ENCODE measurements around the gene ERH.
"Not testable (repeated sequence)": the region's sequence is repeated elsewhere in the genome, so short reads cannot be mapped to it uniquely, and the experiment has no call there.

The ERH gene

DNA sequence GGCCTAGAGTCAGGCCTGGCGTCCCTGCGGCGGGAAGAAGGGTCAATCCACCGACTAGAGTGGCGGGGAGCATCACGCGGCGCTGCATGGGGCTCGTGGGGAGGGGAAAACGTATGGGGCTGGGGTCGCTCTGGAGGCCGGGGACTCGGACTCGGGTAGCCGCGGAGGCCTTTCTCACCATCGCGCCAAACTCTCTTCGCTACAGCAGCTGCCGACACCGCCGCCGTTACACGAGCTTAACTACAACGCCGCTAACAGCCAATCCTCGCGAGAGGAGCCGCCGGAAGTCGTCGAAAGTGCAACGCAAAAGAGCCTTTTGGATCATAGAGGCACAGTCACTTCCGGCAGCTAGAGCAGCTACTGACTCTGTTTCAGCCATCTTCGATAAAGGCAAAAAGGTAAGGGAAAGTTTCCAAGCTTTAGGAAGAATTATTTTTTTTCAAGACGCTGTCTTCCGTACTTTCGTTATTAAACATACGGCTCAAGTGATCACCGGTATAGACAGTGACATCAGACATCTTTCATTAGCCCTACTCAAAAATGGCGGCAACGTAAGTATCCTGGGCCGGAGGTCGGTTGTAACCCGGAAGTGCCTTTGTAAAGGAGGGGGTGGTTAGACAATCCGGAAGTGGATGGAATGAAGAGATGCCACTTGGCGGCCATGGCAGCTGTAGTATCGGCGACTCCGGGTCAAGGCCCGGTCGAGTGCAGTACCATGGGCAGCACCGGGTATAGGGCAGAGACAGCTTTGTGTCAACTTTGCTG is at the start of gene ERH, which contains the start of gene SLC39A9:
TSS of gene ERH (minus strand) at position 247 of the 765 bp plus-strand sequence. CDS start at position 181, 66 bp downstream.
TSS of gene SLC39A9 (plus strand) at position 640 of the 765 bp plus-strand sequence. CDS start 678 bp downstream, outside the sequence.
- peak; percentile 31 to 97 (median 91) for DNase-seq

DNA sequence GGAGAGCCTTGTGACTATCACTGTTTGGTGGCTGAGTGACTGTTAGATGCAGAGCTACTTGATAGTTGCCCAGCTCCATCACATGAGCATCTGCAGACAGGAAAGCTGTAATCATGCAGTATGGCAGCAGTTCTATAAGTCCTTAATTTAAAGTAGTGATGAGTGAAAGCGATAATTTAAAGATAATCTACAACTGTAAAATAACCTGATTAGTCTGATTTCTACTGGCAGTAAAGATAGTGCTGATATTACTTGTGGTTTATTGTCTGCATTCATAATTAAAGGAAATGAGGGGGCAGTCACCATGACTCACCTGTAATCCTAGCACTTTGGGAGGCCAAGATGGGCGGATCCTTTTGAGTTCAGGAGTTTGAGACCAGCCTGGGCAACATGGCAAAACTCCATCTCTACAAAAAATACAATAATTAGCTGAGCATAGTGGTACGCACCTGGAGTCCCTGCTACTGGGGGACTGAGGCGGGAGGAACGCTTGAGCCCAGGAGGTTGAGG is 45.3 kb upstream of the ERH start:
- no peak for DNase-seq

DNA sequence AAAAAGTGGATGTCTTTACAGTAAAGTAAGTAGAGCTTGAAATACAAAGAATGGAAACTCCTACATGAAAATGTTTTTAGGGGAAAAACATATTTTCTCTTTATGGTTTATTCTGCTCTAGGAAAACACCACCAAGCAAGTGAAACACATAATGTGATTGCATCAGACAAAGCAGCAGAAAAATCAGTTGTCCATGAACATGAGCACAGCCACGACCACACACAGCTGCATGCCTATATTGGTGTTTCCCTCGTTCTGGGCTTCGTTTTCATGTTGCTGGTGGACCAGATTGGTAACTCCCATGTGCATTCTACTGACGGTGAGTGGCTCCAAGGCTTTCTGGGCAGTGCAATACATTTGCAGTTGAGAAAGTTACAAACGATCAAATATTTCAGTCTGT is 43.8 kb upstream of the ERH start:
- no peak for DNase-seq

DNA sequence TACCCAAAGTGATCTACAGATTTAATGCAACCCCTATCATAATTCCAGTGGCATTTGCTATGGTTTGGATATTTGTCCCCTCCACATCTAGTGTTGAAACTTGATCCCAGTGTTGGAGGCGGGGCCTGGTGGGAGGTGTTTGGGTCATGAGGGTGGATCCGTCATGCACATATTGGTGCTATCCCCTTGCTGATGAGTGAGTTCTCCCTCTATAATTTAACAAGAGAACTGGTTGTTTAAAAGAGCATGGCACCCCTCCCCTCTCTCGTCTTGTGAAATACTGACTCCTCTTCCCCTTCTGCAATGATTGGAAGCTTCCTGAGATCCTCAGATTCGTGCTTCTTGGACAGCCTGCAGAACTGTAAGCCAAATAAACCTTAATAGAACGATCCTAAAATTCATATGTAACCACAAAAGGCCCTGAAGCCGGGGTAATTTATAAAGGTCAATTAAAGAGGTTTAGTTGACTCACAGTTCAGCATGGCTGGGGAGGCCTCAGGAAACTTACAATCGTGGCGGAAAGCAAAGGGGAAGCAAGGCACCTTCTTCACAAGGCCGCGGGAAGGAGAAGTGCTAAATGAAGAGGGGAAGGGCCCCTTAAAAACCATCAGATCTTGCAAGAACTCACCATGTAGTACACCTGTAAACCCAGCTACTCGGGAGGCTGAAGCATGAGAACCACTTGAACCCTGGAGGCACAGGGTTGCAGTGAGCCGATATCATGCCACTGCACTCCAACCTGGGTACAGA is 41.6 kb upstream of the ERH start:
- DNase-seq = no peak

DNA sequence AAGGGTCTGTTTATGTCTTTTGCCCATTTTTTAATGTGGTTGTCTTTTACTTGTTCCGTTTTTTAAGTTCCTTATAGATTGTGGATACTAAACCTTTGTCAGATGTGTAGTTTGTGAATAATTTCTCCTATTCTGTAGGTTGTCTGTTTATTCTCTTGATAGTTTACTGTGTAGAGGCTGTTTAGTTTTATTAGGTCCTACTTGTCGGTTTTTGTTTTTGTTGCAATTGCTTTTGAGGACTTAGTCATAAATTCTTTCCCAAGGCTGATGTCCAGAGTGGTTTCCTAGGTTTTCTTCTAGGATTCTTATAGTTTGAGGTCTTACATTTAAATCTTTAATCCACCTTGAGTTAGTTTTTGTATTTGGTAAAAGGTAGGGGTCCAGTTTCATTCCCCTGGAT is 34.3 kb upstream of the ERH start:
- no peak for DNase-seq

DNA sequence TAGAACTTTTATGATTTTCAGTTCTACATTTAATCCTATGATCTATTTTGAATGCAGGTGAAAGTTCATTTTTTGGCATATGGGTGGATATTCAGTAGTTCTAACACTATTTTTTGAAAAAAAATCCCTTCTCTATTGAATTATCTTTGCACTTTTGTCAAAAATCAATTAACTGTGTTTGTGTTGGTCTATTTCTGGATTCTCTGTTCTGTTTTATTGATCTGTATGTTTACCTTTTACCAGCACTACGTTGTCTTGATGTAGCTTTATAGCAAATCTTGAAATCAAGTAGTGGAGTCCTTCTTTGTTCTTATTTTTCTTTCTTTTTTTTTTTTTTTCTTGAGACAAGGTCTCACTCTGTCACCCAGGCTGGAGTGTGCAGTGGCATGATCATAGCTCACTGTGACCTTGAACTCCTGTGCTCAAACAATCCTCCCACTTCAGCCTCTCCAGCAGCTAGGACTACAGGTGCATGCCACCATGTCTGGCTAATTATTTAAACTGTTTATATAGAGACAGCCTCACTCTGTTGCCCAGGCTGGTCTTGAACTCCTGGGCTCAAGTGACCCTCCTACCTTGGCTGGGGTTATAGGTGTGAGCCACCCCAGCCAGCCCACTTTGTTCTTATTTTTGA is 32.3 kb upstream of the ERH start:
- no peak for DNase-seq

DNA sequence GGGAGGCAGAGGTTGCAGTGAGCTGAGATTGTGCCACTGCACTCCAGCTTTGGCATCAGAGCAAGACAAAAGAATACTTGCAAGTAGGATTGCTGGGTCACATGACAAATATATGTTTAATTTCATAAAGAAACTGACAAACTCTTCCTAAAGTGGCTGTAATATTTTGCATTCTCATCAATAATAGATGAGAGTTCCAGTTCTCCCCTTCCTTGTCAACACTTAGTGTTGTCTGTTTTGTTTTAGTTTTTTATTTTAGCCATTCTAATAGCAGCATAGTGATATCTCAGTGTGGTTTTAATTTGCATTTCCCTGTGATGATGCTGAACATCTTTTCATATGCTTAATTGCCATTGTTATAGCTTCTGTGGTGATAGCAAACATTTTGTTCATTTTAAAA is 31.5 kb upstream of the ERH start:
- no peak for DNase-seq

DNA sequence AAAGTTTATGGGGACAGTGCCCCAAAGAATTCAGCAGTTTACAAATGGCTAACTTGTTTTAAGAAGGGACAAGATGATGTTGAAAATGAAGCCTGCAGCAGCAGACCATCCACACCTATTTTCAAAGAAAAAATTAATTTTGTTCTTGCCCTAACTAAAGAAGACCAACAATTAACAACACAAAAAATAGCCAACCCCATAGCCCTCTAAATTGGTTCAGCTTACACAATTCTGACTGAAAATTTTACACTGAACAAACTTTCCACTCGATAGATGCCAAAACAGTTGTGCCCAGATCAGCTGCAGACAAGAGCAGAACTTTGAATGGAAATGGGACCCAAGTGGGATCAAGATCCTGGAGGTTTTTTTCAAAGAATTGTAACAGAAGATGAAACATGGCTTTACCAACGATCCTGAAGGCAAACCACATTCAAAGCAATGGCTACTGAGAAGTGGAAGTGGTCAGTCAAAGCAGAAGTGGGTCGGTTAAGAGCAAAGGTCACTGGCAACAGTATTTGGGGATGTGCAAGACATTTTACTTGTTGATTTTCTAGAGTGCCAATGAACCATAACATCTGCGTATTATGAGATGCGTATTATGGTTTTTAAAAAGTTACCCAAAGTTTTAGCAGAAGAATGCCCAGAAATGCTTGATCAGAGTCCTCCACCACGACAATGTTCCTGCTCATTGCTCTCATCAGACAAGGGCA is 30.3 kb upstream of the ERH start:
- no peak for DNase-seq

DNA sequence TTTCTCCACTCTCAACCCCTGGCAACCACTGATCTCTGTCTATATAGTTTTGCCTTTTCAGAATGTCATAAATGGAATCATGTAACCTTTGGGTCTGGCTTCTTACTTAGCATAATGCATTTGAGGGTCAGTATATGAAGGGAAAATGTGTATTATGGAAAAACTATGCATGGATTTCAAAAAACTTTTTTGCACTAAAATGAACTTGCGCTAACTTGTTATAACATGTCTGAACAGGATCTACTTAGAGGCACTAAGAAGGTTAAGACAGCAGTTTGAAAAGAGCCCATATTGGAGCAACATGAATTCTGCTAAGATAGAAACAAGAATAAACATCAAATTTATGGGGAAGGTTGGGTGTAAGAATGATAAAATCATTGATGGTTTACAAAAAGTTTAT is 29.5 kb upstream of the ERH start:
- DNase-seq = no peak

DNA sequence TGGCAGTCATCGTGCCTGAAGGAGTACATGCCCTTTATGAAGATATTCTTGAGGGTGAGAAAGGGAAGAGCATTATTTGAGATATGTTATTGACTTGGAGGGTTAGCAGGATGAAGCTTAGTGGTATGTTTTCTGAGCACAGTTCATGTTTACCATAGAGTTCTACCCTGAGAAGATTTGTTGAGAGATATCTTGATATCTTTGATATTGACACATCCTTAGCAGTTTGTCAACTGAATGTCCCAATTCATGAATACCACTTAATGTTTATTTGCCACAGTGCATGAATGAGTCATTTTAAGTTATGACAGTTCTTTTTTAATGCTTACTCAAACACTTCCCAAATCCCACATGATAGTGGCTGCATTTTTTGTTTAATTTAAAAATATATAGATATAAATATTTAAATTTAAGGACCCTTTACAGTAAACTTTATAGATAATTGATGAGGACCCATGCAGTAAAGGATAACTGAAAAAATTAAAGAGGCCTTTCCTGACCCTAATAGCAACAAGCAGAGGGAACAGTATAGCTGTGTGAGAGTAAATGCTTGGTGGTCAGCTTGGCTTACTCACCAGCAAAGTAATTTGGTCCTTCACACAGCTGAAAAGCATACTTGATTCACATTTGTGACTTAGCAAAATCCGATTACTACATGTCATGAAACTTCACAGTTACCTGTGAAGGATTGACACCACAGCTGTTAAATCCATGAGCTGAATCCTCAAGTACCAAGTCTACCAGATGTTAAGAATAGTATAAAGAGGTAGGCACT is 26.2 kb upstream of the ERH start:
- no peak for DNase-seq

DNA sequence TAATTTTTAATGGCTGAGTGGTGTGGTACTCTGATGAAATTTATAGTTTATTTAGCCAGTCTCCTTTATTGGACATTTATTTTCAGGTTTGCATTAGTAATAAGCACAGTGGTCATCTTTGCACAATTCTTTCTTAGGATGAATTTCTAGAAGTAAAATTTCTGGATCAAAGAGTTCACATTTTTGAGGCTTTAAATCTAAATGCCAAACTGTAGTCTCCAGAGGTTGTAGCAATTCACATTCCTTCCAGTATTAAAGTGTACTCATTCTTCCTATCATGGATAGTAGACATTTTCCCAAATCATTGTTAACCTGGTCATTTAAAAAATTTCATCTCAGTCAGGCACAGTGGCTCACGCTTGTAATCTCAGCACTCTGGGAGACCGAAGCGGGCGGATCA is 25.2 kb upstream of the ERH start:
- no peak for DNase-seq

DNA sequence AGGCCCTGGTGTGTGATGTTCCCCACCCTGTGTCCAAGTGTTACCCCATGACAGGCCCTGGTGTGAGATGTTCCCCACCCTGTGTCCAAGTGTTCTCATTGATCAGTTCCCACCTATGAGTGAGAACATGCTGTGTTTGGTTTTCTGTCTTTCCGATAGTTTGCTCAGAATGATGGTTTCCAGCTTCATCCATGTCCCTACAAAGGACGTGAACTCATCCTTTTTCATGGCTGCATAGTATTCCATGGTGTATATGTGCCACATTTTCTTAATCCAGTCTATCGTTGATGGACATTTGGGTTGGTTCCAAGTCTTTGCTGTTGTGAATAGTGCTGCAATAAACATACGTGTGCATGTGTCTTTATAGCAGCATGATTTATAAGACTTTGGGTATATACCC is 18.0 kb upstream of the ERH start:
- DNase-seq = not testable (repeated sequence)

DNA sequence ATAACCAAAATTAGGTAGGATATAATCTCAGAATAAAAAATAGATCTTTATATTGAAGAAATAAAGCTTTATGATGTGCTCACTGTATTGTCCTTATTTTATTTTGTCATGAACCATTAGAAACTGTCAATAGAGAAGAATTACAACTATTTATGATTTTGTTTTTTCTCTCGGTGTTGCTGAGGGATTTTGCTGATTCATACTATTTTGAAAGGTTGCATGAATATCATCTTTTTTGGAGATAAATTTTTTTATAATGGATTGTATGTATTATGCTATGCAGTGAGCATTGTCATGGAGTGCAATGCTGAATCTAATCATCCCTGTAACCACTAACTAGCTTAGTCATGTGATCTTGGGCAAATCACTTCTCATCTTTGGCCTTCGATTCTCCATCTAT is 15.4 kb upstream of the ERH start:
- no peak for DNase-seq

DNA sequence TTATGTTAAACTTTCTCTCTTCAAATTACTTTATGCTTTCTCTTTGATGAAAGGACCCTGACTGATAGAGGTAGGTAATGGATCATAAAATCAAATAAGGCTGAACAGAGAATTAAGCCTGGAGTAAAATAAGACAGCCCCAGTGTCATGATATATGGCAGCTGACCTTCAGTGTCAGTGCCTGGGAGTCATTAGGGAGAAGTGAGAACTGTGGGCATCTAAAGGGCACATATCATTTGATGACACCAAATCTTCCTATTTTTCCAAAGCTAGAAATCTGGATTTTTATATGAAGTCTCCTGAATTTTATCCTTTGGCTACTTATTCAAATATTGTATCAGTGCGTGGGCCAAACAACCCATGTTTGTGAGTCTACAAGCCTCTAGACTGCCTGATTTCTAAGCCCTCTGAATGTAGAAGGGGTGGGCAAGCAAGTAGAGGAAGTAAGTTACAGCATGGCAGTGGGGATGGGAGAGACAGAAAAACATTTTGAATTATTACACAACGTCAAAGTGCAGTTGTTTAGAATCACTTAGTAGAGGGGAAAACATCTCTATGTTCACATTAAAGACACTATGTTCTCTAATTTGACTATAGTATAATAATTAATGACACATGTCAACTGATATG is 10.3 kb upstream of the ERH start:
- no peak for DNase-seq

DNA sequence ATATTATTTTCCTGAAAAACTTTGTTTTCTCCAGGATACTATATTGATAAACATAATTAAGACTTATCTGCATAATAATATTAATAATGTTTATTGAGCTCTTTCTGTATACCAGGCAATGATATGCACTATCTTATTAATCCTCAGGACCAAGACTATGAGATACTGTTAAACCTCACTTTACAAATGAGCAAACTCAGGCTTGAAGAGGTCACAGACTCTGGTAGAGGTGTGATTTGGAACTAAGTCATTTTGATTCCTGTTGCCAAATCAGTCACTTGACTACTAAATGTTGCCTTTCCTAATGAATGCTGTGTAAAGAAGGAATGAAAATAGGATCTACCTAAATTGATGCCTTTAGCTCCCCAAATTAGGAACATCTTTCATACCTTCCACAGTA is 7.7 kb upstream of the ERH start:
- no peak for DNase-seq

DNA sequence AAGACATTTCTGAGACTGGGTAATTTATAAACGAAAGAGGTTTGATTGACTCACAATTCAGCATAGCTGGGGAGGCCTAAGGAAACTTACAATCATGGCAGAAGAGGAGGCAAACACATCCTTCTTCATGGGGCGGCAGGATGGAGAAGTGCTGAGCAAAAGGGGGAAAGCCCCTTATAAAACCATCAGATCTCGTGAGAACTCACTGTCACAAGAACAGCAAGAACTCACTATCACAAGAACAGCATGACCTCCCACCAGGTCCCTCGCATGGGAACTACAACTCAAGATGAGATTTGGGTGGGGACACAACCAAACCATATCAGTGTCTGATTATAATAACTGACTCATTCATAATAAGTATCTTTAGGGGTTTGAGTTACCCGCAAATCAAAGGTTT is 6.8 kb upstream of the ERH start:
- DNase-seq = no peak

DNA sequence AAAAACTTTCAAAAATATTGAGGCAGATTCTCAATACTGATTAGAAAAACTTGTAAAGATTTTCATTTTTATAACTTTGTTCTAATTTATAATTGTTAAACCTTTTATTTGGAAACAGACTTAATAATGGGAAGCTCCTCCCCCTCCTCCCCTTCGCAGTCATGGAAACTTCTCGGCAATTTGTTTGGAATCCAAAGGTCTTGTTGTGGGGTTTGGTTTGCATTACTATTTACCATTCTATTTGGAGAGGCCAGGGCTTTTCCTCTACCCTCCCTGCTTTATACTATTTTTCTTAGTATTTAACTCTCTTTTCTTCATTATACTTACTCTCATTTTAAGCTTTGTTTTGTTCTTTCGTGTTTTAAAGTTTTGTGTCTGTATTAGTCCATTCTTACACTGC is 6.4 kb upstream of the ERH start:
- no peak for DNase-seq

DNA sequence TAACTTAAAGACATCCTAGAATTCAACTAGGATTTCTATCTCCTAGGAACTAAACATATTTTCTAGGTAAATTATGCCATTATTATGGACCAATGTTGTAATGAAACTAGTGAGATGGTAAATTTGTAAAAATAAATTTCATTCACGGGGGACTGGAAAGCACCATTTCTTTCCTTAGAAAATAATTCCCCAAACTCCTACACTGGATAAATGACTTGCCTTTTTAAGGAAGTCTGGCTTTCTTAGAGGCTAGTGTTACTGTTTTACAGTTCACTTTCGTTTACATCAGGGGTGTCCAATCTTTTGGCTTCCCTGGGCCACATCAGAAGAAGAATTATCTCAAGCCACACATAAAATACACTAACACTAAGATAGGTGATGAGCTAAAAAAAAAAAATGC is 3.7 kb upstream of the ERH start:
- no peak for DNase-seq

DNA sequence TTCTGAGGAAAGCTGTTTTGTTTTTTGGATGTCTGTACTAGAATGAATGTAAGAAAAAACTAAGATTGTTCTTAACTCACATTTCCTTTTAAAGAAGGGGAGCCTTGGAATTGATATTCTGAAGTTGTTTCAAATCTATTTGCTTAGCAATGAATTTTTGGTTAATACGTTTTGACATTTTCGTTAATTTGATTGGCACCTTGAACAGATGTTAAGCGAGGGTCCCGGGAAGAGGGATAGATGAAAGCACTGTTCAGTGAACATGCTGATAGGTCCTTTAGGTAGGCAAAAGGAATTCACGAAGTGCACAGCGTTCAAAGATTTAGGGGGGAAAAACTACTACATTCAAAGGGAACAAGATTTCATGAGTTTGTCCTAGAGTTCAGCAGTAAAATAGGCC is 2.1 kb upstream of the ERH start:
- no peak for DNase-seq

DNA sequence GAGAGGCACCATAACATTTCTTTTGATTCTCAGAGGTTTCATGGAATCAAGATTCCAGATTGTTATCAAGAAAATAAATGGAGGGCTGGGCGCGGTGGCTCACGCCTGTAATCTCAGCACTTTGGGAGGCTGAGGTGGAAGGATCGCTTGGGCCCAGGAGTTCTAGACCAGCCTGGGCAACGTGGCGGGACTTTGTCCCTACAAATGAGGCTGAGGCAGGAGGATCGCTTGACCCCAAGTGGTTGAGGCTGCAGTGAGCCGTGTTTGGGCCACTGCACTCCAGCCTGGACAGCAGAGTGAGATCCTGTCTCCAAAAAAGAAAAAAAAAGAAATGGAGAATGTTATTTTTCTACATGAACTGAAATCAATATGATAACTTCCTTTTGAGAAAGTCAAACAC is 1.7 kb upstream of the ERH start:
- no peak for DNase-seq
